Gastroesophageal sphincter (tissue), 4 donors: ENCODE measurements around the gene LYST. TPM values are rescaled to one million over a fixed set of nuclear protein-coding genes. Genes with fewer than 3 reads are reported as not detected.

ENCODE experiments used
- ATAC-seq: fragments of 150-250 bp; one replicate; pipeline ENCODE4 v1.9.1; 2016; ENCODE audit warnings: mild to moderate bottlenecking, moderate library complexity
- H3K27ac ChIP-seq, 4 donors: fragments of 200-600 bp; sonication (generic) in 3 of 4; 1 replicate in 3 of 4; 2 replicates in 1 of 4; pipeline ENCODE4 v1.5.1; 2016 to 2019
- H3K27me3 ChIP-seq: fragments of 200-600 bp; sonication (generic); one replicate; pipeline ENCODE4 v1.5.1; 2019
- H3K36me3 ChIP-seq, 2 donors: fragments of 200-600 bp; sonication (generic); one replicate each; pipeline ENCODE4 v1.5.1; 2019; ENCODE audit warnings: control low read depth in 1 of 2
- H3K4me1 ChIP-seq, 3 donors: fragments of 200-600 bp; sonication (generic); 1 replicate in 2 of 3; 2 replicates in 1 of 3; pipeline ENCODE4 v1.5.1; 2016 to 2019; ENCODE audit warnings: control low read depth in 2 of 3
- H3K4me3 ChIP-seq, 2 donors: fragments of 200-600 bp; sonication (generic); one replicate each; pipeline ENCODE4 v1.5.1; 2019; ENCODE audit warnings: mild to moderate bottlenecking in 1 of 2, moderate library complexity in 1 of 2
- H3K9me3 ChIP-seq, 3 donors: fragments of 200-600 bp; sonication (generic); one replicate each; pipeline ENCODE4 v1.5.1; 2017 to 2019; ENCODE audit warnings: control low read depth in 2 of 3
- CTCF ChIP-seq, 4 experiments: fragments of 200-600 bp in 2 of 4; fragments of 450-650 bp in 2 of 4; sonication (generic) in 1 of 4; IDR thresholded peaks; one replicate each; pipeline ENCODE4 v1.5.1; 2017 to 2019; ENCODE audit warnings: antibody characterized with exemption in 4 of 4, mild to moderate bottlenecking in 2 of 4, moderate library complexity in 2 of 4
- EP300 ChIP-seq: sonication (generic); formaldehyde crosslinking; IDR thresholded peaks from one replicate; pipeline ENCODE4 v1.6.1; 2017; ENCODE audit warnings: antibody characterized with exemption, mild to moderate bottlenecking
- POLR2A ChIP-seq, 2 donors: fragments of 450-650 bp; IDR thresholded peaks; one replicate each; pipeline ENCODE4 v1.6.1; 2017; ENCODE audit warnings: antibody characterized with exemption in 2 of 2, mild to moderate bottlenecking in 2 of 2, moderate library complexity in 1 of 2
- POLR2AphosphoS5 ChIP-seq: sonication (generic); formaldehyde crosslinking; IDR thresholded peaks from one replicate; pipeline ENCODE4 v1.6.1; 2017; ENCODE audit warnings: antibody characterized with exemption
- WGBS, 2 donors: methylation state at CpG; one replicate each; pipeline ENCODE4 v1.1.5; 2018; ENCODE audit warnings: low coverage in 1 of 2; 5-methylcytosine and 5-hydroxymethylcytosine counted together
- total RNA-seq, 4 donors: library from RNA; depleted of rRNA; stranded (reverse); fragments of >200 nt; gene quantifications; one replicate each; pipeline ENCODE4 v1.1.0, GENCODE V29; 2016

The LYST gene
- total RNA-seq, 4 donors from 2014 or later = 27.4 to 63.5 (median 31.4) TPM

- peaks cover 0 to 70% of the 10 kb centered on the region in 2 donors for H3K36me3 ChIP-seq
- no peak for ATAC-seq
- 0 to 14% methylated on average over 1 of the region's 1 CpG for WGBS, 2 donors
- H3K9me3 ChIP-seq = no peaks in the 10 kb centered on the region
- TF ChIP-seq POLR2AphosphoS5 (no peak), EP300 (no peak), POLR2A (IDR thresholded peaks at IDR 0.05) (no peak), CTCF (IDR thresholded peaks at IDR 0.05) (no peak)
- H3K4me3 ChIP-seq = no peak overlapping the region
- no peaks in the 10 kb centered on the region for H3K27me3 ChIP-seq
- no peak overlapping the region for H3K27ac ChIP-seq
- no peaks in the 10 kb centered on the region for H3K4me1 ChIP-seq
These were observed 127.6 kb downstream of the LYST start for GRCh38 chr1:235739124-235739523.

GRCh38 chr1:235737751-235738150 lies 129.0 kb downstream of the LYST start:
- 97 to 98% methylated on average over 10 to 13 of the region's 13 CpGs for WGBS, 2 donors
- H3K27ac ChIP-seq = no peak overlapping the region
- no peaks in the 10 kb centered on the region for H3K9me3 ChIP-seq
- H3K36me3 ChIP-seq = peaks cover 0 to 63% of the 10 kb centered on the region in 2 donors
- H3K4me1 ChIP-seq = no peaks in the 10 kb centered on the region
- TF ChIP-seq CTCF (IDR thresholded peaks at IDR 0.05) (no peak), POLR2AphosphoS5 (no peak), EP300 (no peak), POLR2A (IDR thresholded peaks at IDR 0.05) (no peak)
- H3K4me3 ChIP-seq = no peak overlapping the region
- no peak for ATAC-seq
- no peaks in the 10 kb centered on the region for H3K27me3 ChIP-seq

- Histone ChIP-seq H3K36me3 (peaks cover 0 to 49% of the 10 kb centered on the region in 2 donors), H3K4me3 (no peak overlapping the region), H3K27ac (no peak overlapping the region), H3K4me1 (no peaks in the 10 kb centered on the region), H3K9me3 (no peaks in the 10 kb centered on the region), H3K27me3 (no peaks in the 10 kb centered on the region)
- no peak for TF ChIP-seq POLR2AphosphoS5
- TF ChIP-seq CTCF (IDR thresholded peaks at IDR 0.05) = no peak
- TF ChIP-seq EP300 = no peak
- no peak for TF ChIP-seq POLR2A (IDR thresholded peaks at IDR 0.05)
- no peak for ATAC-seq
These were observed 130.4 kb downstream of the LYST start for GRCh38 chr1:235736263-235736662.

GRCh38 chr1:235735621-235736020 lies 131.1 kb downstream of the LYST start:
- WGBS, 2 donors = 82 to 90% methylated on average over 2 of the region's 2 CpGs
- Histone ChIP-seq H3K27me3 (no peaks in the 10 kb centered on the region), H3K27ac (no peak overlapping the region), H3K4me3 (no peak overlapping the region), H3K9me3 (no peaks in the 10 kb centered on the region), H3K36me3 (peaks cover 0 to 49% of the 10 kb centered on the region in 2 donors), H3K4me1 (no peaks in the 10 kb centered on the region)
- TF ChIP-seq POLR2A (IDR thresholded peaks at IDR 0.05) (no peak), POLR2AphosphoS5 (no peak), EP300 (no peak), CTCF (IDR thresholded peaks at IDR 0.05) (no peak)
- ATAC-seq = no peak

- ATAC-seq = no peak
- H3K27ac ChIP-seq = no peak overlapping the region
- H3K4me3 ChIP-seq = no peak overlapping the region
- peaks cover 0 to 50% of the 10 kb centered on the region in 2 donors for H3K36me3 ChIP-seq
- H3K4me1 ChIP-seq = no peaks in the 10 kb centered on the region
- TF ChIP-seq POLR2A (IDR thresholded peaks at IDR 0.05) (no peak), EP300 (no peak), POLR2AphosphoS5 (no peak), CTCF (IDR thresholded peaks at IDR 0.05) (no peak)
- H3K27me3 ChIP-seq = no peaks in the 10 kb centered on the region
- H3K9me3 ChIP-seq = no peaks in the 10 kb centered on the region
These were observed 132.4 kb downstream of the LYST start for GRCh38 chr1:235734335-235734734.
